SK-N-SH (cell line): ENCODE measurements around the gene GRIK3. TPM values are rescaled to one million over a fixed set of nuclear protein-coding genes. Genes with fewer than 3 reads are reported as not detected.

Experiments
- CTCF ChIA-PET: fragments of 300-600, 350-600 bp; formaldehyde crosslinking; extraction: SDS; loops from one replicate; lab custom pipeline; 2021; lab: Yijun Ruan, JAX
- POLR2A ChIA-PET: fragments of 350-600 bp; sonication (Branson Sonifier 250); formaldehyde crosslinking; extraction: SDS; loops from one replicate; lab custom pipeline; 2020; ENCODE audit warnings: antibody characterized with exemption, inconsistent platforms; lab: Yijun Ruan, JAX
- DNase-seq: peaks from one replicate; pipeline ENCODE4 v3.0.0; 2012
- H2AFZ ChIP-seq: fragments of 200-600 bp; sonication (generic); 2 replicates; pipeline ENCODE4 v1.8.1; 2016; ENCODE audit warnings: antibody characterized with exemption, mild to moderate bottlenecking, low read depth
- H3F3A ChIP-seq: fragments of 200-600 bp; sonication (generic); replicated peaks from 2 replicates; pipeline ENCODE3; 2016; ENCODE audit warnings: antibody characterized with exemption, mild to moderate bottlenecking; ENCODE audit not compliant: insufficient read depth
- H3K27ac ChIP-seq, 2 experiments: fragments of 200-500 bp in 1 of 2; fragments of 200-600 bp in 1 of 2; sonication (Bioruptor generic) in 1 of 2; sonication (generic), shearing (Covaris generic) in 1 of 2; 2 replicates each; pipeline versions ENCODE4 v1.5.1 to v1.6.1; 2014 to 2016; ENCODE audit warnings: low read depth in 2 of 2, inconsistent platforms in 1 of 2, low read length in 1 of 2, mild to moderate bottlenecking in 1 of 2, mixed read lengths in 1 of 2
- H3K27me3 ChIP-seq: fragments of 200-600 bp; sonication (generic), shearing (Covaris generic); 2 replicates; pipeline ENCODE4 v1.6.1; 2016; ENCODE audit warnings: mixed run types; ENCODE audit not compliant: insufficient read depth
- H3K36me3 ChIP-seq, 2 experiments: fragments of 200-500 bp in 1 of 2; fragments of 200-600 bp in 1 of 2; sonication (Bioruptor generic) in 1 of 2; sonication (generic) in 1 of 2; replicated peaks in 1 of 2; 2 replicates each; pipeline versions ENCODE3 to v1.5.1; 2014 to 2016; ENCODE audit warnings: low read length in 1 of 2, mild to moderate bottlenecking in 1 of 2; ENCODE audit not compliant: insufficient read depth in 2 of 2, control insufficient read depth in 1 of 2
- H3K4me1 ChIP-seq, 2 experiments: fragments of 200-500 bp in 1 of 2; fragments of 200-600 bp in 1 of 2; sonication (Bioruptor generic) in 1 of 2; sonication (generic), shearing (Covaris generic) in 1 of 2; 2 replicates each; pipeline versions ENCODE4 v1.5.1 to v1.6.1; 2014 to 2016; ENCODE audit warnings: low read depth in 1 of 2, low read length in 1 of 2, mixed run types in 1 of 2; ENCODE audit not compliant: insufficient read depth in 2 of 2, control insufficient read depth in 1 of 2
- H3K4me2 ChIP-seq: fragments of 200-600 bp; sonication (generic), shearing (Covaris generic); 2 replicates; pipeline ENCODE4 v1.6.1; 2017; ENCODE audit warnings: mixed run types
- H3K4me3 ChIP-seq, 2 experiments: fragments of 200-500 bp in 1 of 2; fragments of 200-600 bp in 1 of 2; sonication (Bioruptor generic) in 1 of 2; sonication (generic), shearing (Covaris generic) in 1 of 2; 2 replicates each; pipeline versions ENCODE4 v1.5.1 to v1.8.1; 2014 to 2016; ENCODE audit warnings: low read depth in 2 of 2, inconsistent platforms in 1 of 2, low read length in 1 of 2, mild to moderate bottlenecking in 1 of 2, mixed read lengths in 1 of 2, moderate library complexity in 1 of 2
- H3K79me2 ChIP-seq: fragments of 200-600 bp; sonication (generic); 2 replicates; pipeline ENCODE4 v1.8.1; 2017; ENCODE audit warnings: mild to moderate bottlenecking; ENCODE audit not compliant: insufficient read depth
- H3K9ac ChIP-seq: fragments of 200-600 bp; sonication (generic); 2 replicates; pipeline ENCODE4 v1.6.1; 2017; ENCODE audit warnings: mixed run types
- H3K9me2 ChIP-seq: fragments of 200-600 bp; sonication (generic); 2 replicates; pipeline ENCODE4 v1.6.1; 2017; ENCODE audit warnings: mixed run types
- H3K9me3 ChIP-seq: fragments of 200-600 bp; sonication (generic); 2 replicates; pipeline ENCODE4 v1.6.1; 2017; ENCODE audit warnings: mixed run types, mild to moderate bottlenecking, moderate library complexity
- H4K20me1 ChIP-seq: fragments of 200-600 bp; sonication (generic); 2 replicates; pipeline ENCODE4 v1.6.1; 2017; ENCODE audit warnings: mild to moderate bottlenecking, mixed run types; ENCODE audit not compliant: insufficient read depth
- FOSL2 ChIP-seq: IDR thresholded peaks from 2 replicates; pipeline ENCODE4 v1.4.0; 2012; ENCODE audit warnings: low read depth, mild to moderate bottlenecking, moderate library complexity, borderline replicate concordance
- FOXJ3 ChIP-seq: sonication (generic); formaldehyde crosslinking; IDR thresholded peaks from 2 replicates; pipeline ENCODE4 v1.5.1; 2020; ENCODE audit warnings: mild to moderate bottlenecking, missing genetic modification reagents
- FOXM1 ChIP-seq: IDR thresholded peaks from 2 replicates; pipeline ENCODE4 v1.4.0; 2012; ENCODE audit warnings: low read depth, mild to moderate bottlenecking
- GABPA ChIP-seq: IDR thresholded peaks from 2 replicates; pipeline ENCODE4 v1.4.0; 2012; ENCODE audit warnings: low read depth, mild to moderate bottlenecking
- GATA2 ChIP-seq: sonication (generic); formaldehyde crosslinking; IDR thresholded peaks from 2 replicates; pipeline ENCODE4 v1.5.0; 2020; ENCODE audit warnings: mild to moderate bottlenecking, missing genetic modification reagents
- IRF3 ChIP-seq: fragments of 150-350 bp; IDR thresholded peaks from 2 replicates; pipeline ENCODE4 v1.6.1; 2016; ENCODE audit warnings: mild to moderate bottlenecking, low read depth, low read length
- MEF2A ChIP-seq: IDR thresholded peaks from 2 replicates; pipeline ENCODE4 v1.4.0; 2012; ENCODE audit warnings: low read depth, borderline replicate concordance
- MXI1 ChIP-seq: IDR thresholded peaks from 2 replicates; pipeline ENCODE4 v1.6.1; 2012; ENCODE audit warnings: mild to moderate bottlenecking, low read depth, low read length, improper control_type of control experiment
- NRF1 ChIP-seq: IDR thresholded peaks from 2 replicates; pipeline ENCODE4 v1.6.1; 2012; ENCODE audit warnings: low read depth, mild to moderate bottlenecking, low read length
- PBX3 ChIP-seq: IDR thresholded peaks from 2 replicates; pipeline ENCODE4; 2012
- REST ChIP-seq: IDR thresholded peaks from 2 replicates; pipeline ENCODE4 v1.6.1; 2012; ENCODE audit warnings: mild to moderate bottlenecking, low read depth, low read length, moderate library complexity
- RFX5 ChIP-seq: IDR thresholded peaks from 2 replicates; pipeline ENCODE4 v1.6.1; 2012; ENCODE audit warnings: mild to moderate bottlenecking, improper control_type of control experiment, low read length
- TCF12 ChIP-seq: IDR thresholded peaks from 2 replicates; pipeline ENCODE4 v1.4.0; 2012
- USF1 ChIP-seq: IDR thresholded peaks from 2 replicates; pipeline ENCODE4 v1.4.0; 2012; ENCODE audit warnings: low read depth, borderline replicate concordance
- YY1 ChIP-seq: IDR thresholded peaks from 2 replicates; pipeline ENCODE4 v1.4.0; 2012; ENCODE audit warnings: low read depth, mild to moderate bottlenecking
- ZBTB33 ChIP-seq: IDR thresholded peaks from 2 replicates; pipeline ENCODE4 v1.4.0; 2012; ENCODE audit warnings: low read depth, borderline replicate concordance
- WGBS: methylation state at CpG from one replicate; pipeline ENCODE4 v1.1.6; 2017; ENCODE audit warnings: low lambda C conversion rate; 5-methylcytosine and 5-hydroxymethylcytosine counted together
- polyA plus RNA-seq, 3 experiments: library from polyadenylated mRNA; depleted of rRNA; stranded (reverse); fragments of >200 nt; gene quantifications; 2 replicates each; pipeline ENCODE4 v1.2.3, GENCODE V29; 2012

Gene GRIK3
- polyA plus RNA-seq, 1 of the 3 experiments (the other 2 are of a cell fraction) = not detected

- TF ChIP-seq FOXM1 = no peak
- no peak for TF ChIP-seq RFX5
- TF ChIP-seq YY1 = no peak
- TF ChIP-seq IRF3 = no peak
- TF ChIP-seq TCF12 = no peak
- TF ChIP-seq USF1 = no peak
- TF ChIP-seq MEF2A = no peak
- no peak for TF ChIP-seq GATA2 (CRISPR knock-in tag)
- no peak for TF ChIP-seq NRF1
- no peak for TF ChIP-seq ZBTB33
- TF ChIP-seq REST = no peak
- TF ChIP-seq MXI1 = no peak
- TF ChIP-seq PBX3 = no peak
- no peak for TF ChIP-seq GABPA
- no peak for TF ChIP-seq FOXJ3 (CRISPR knock-in tag)
- TF ChIP-seq FOSL2 = no peak
- CTCF ChIA-PET = interaction anchor here (1.4 to 2.7 kb wide), 3 partner anchors 402 to 516 kb away, joined by 3 to 6 read pairs (median 3); no protein-coding TSS in a partner anchor
- Histone ChIP-seq H4K20me1 (no peaks in the 10 kb centered on the region), H3K4me3 (no peak overlapping the region), H3K36me3 (no peaks in the 10 kb centered on the region), H3K4me1 (peaks cover 0 to 4% of the 10 kb centered on the region in 2 experiments; a peak in 1 of 4 replicates), H3K4me2 (no peak overlapping the region), H3K27ac (no peak overlapping the region), H2AFZ (no peak overlapping the region), H3K79me2 (no peaks in the 10 kb centered on the region), H3K9me2 (no peaks in the 10 kb centered on the region), H3F3A (no peaks in the 10 kb centered on the region), H3K27me3 (0 out of 2 replicates have a peak, but pooled peaks cover 5% of the 10 kb centered on the region), H3K9ac (no peak overlapping the region), H3K9me3 (no peaks in the 10 kb centered on the region)
- POLR2A ChIA-PET = no interaction called here
- DNase-seq = no peak
- WGBS = 31% methylated on average over 9 of the region's 9 CpGs
Measured at GRCh38 chr1:37031871-37032270, 2.4 kb downstream of the GRIK3 start.
